ENCODE results near the gene LAS1L.

- TF ChIP-seq TAF1 (conservative IDR thresholded peaks at IDR 0.05) (no peak), CTCF (IDR thresholded peaks at IDR 0.05; ENCODE audit: low read depth, low read length, missing input control) (no peak), MAX (IDR thresholded peaks at IDR 0.05) (no peak), REST (IDR thresholded peaks at IDR 0.05) (no peak), ATF3 (IDR thresholded peaks at IDR 0.05) (no peak), NR2F2 (IDR thresholded peaks at IDR 0.05) (no peak), SP1 (IDR thresholded peaks at IDR 0.05) (no peak), GABPA (IDR thresholded peaks at IDR 0.05 in 1 of 2, conservative IDR thresholded peaks at IDR 0.05 in 1 of 2) (no peak), FOXA1 (IDR thresholded peaks at IDR 0.05) (no peak)
Measured at GRCh38 chrX:65493431-65493830, 41.2 kb downstream of the LAS1L start.
